K562 (cell line): Measurements from ENCODE around the gene DRD3. TPM values are rescaled to one million over a fixed set of nuclear protein-coding genes. Genes with fewer than 3 reads are reported as not detected.

Source experiments
- ATAC-seq: fragments of 200-7000 bp; cut with Tn5 transposase; 3 replicates; pipeline ENCODE4 v1.9.1; 2020; ENCODE audit warnings: moderate library complexity
- BruUV-seq: library from RNA; stranded (reverse); fragments of 400-500 nt; replicated peaks from 2 replicates; lab custom pipeline; 2021; lab: Mats Ljungman, UMichigan
- CTCF ChIA-PET: fragments of 300-600 bp; formaldehyde crosslinking; extraction: SDS; loops from one replicate; lab custom pipeline; 2021; ENCODE audit warnings: low intra/inter-chr PET ratio; lab: Yijun Ruan, JAX
- POLR2A ChIA-PET: fragments of 300-600, 350-650 bp; sonication (Branson Sonifier 250); formaldehyde crosslinking; extraction: SDS; loops from one replicate; lab custom pipeline; 2021; ENCODE audit warnings: antibody characterized with exemption, inconsistent platforms; lab: Yijun Ruan, JAX
- DNase-seq, 4 experiments: peaks; one replicate each; pipeline versions ENCODE4 v3.0.0 to v3.0.0-alpha.2; 2011 to 2018; ENCODE audit warnings: low spot score in 3 of 4, mixed read lengths in 3 of 4; ENCODE audit errors: extremely low read depth in 1 of 4
- FAIRE-seq: peaks from 2 replicates; lab custom pipeline; 2011; peaks lifted over from hg19 to GRCh38; lab: Jason Lieb, UNC
- H2AFZ ChIP-seq: 2 replicates; pipeline ENCODE4 v1.6.0; 2011; ENCODE audit warnings: low read depth, low read length, control low read depth, inconsistent platforms
- H3K27ac ChIP-seq: fragments of 200-600 bp; 3 replicates; pipeline ENCODE4 v1.8.0; 2011; ENCODE audit warnings: low read depth, mild to moderate bottlenecking, control low read depth, inconsistent platforms, low read length, moderate library complexity, mixed read lengths; ENCODE audit errors: extremely low read depth
- H3K27me3 ChIP-seq, 2 experiments: fragments of 300-600 bp in 1 of 2; 2 replicates in 1 of 2; 3 replicates in 1 of 2; pipeline versions ENCODE4 v1.6.0 to v1.8.0; 2011; ENCODE audit warnings: inconsistent platforms in 2 of 2, low read length in 2 of 2, mild to moderate bottlenecking in 1 of 2, mixed read lengths in 1 of 2, moderate library complexity in 1 of 2; ENCODE audit not compliant: control insufficient read depth in 2 of 2, insufficient read depth in 2 of 2
- H3K36me3 ChIP-seq: fragments of 300-600 bp; 3 replicates; pipeline ENCODE4 v1.8.0; 2011; ENCODE audit warnings: mild to moderate bottlenecking, low read length, inconsistent platforms; ENCODE audit not compliant: control insufficient read depth, insufficient read depth
- H3K4me1 ChIP-seq, 2 experiments: fragments of 200-600 bp in 1 of 2; replicated peaks in 1 of 2; 2 replicates in 1 of 2; 3 replicates in 1 of 2; pipeline versions ENCODE4 v1.5.1 to v1.8.0; 2011; ENCODE audit warnings: inconsistent platforms in 2 of 2, low read length in 2 of 2, mild to moderate bottlenecking in 1 of 2, mixed read lengths in 1 of 2, moderate library complexity in 1 of 2; ENCODE audit not compliant: control insufficient read depth in 2 of 2, insufficient read depth in 2 of 2
- H3K4me2 ChIP-seq: 2 replicates; pipeline ENCODE4 v1.6.1; 2011; ENCODE audit warnings: low read length, control low read depth, inconsistent platforms, mixed read lengths; ENCODE audit not compliant: insufficient read depth
- H3K4me3 ChIP-seq: fragments of 200-600 bp; sonication (generic), shearing (Covaris generic); 2 replicates; pipeline ENCODE4 v1.5.1; 2016; ENCODE audit warnings: control low read depth, inconsistent platforms
- H3K79me2 ChIP-seq: fragments of 200-600 bp; 3 replicates; pipeline ENCODE4 v1.8.0; 2011; ENCODE audit warnings: low read length, inconsistent platforms; ENCODE audit not compliant: control insufficient read depth, insufficient read depth
- H3K9ac ChIP-seq, 2 experiments: 2 replicates each; pipeline versions ENCODE4 v1.6.0 to v1.6.1; 2011; ENCODE audit warnings: low read depth in 2 of 2, low read length in 2 of 2, control low read depth in 1 of 2, inconsistent platforms in 1 of 2, mild to moderate bottlenecking in 1 of 2, mixed read lengths in 1 of 2; ENCODE audit not compliant: insufficient read depth in 1 of 2
- H3K9me1 ChIP-seq: one replicate; pipeline ENCODE4 v1.6.0; 2011; ENCODE audit warnings: inconsistent platforms, mild to moderate bottlenecking, low read length, moderate library complexity; ENCODE audit not compliant: control insufficient read depth, insufficient read depth
- H3K9me3 ChIP-seq: replicated peaks from 2 replicates; pipeline ENCODE4 v1.5.1; 2011; ENCODE audit warnings: low read depth, low read length, inconsistent platforms; ENCODE audit not compliant: control insufficient read depth, insufficient read depth
- H4K20me1 ChIP-seq: replicated peaks from 2 replicates; pipeline ENCODE4 v1.6.1; 2011; ENCODE audit warnings: low read length, inconsistent platforms, mixed read lengths; ENCODE audit not compliant: control insufficient read depth, insufficient read depth
- CCNT2 ChIP-seq: IDR thresholded peaks from 2 replicates; pipeline ENCODE4 v1.6.1; 2011; ENCODE audit warnings: borderline replicate concordance, low read depth, mild to moderate bottlenecking, moderate library complexity, mixed read lengths, low read length; ENCODE audit not compliant: insufficient read length; ENCODE audit errors: extremely low read depth
- CTBP1 ChIP-seq: fragments of 450-650 bp; IDR thresholded peaks from 2 replicates; pipeline ENCODE4 v1.6.1; 2016; ENCODE audit warnings: borderline replicate concordance
- MAZ ChIP-seq, 2 experiments: fragments of 450-650 bp in 1 of 2; sonication (generic) in 1 of 2; formaldehyde crosslinking; IDR thresholded peaks in 1 of 2; conservative IDR thresholded peaks in 1 of 2; 2 replicates each; pipeline versions ENCODE4 v1.4.0 to v1.5.0; 2020; ENCODE audit warnings: mild to moderate bottlenecking in 1 of 2, missing genetic modification reagents in 1 of 2
- MED1 ChIP-seq: sonication (generic); formaldehyde crosslinking; IDR thresholded peaks from 2 replicates; pipeline ENCODE4 v1.8.1; 2023; ENCODE audit warnings: missing genetic modification reagents, borderline replicate concordance
- NCOA4 ChIP-seq: fragments of 450-650 bp; IDR thresholded peaks from 2 replicates; pipeline ENCODE4 v1.6.1; 2018; ENCODE audit warnings: mild to moderate bottlenecking; ENCODE audit not compliant: partially characterized antibody
- NFIC ChIP-seq: fragments of 450-650 bp; IDR thresholded peaks from 2 replicates; pipeline ENCODE4 v1.6.1; 2017; ENCODE audit warnings: mild to moderate bottlenecking, inconsistent platforms
- SP1 ChIP-seq: sonication (generic); formaldehyde crosslinking; IDR thresholded peaks from 2 replicates; pipeline ENCODE4 v1.8.1; 2022; ENCODE audit warnings: mild to moderate bottlenecking, missing genetic modification reagents
- TSC22D4 ChIP-seq: fragments of 450-650 bp; IDR thresholded peaks from 2 replicates; pipeline ENCODE4 v1.6.1; 2016; ENCODE audit warnings: missing genetic modification characterization, missing biosample characterization, control low read depth
- U2AF1 ChIP-seq: fragments of 200-400 bp; formaldehyde crosslinking; optimal IDR thresholded peaks from 2 replicates; pipeline ENCODE3; 2017; ENCODE audit warnings: mild to moderate bottlenecking, low read depth, low read length, moderate library complexity
- ZNF232 ChIP-seq: sonication (generic); formaldehyde crosslinking; IDR thresholded peaks from 2 replicates; pipeline ENCODE4 v1.8.0; 2022; ENCODE audit warnings: mild to moderate bottlenecking, missing genetic modification reagents
- ZNF239 ChIP-seq: fragments of 250-450 bp; sonication (Bioruptor Pico); IDR thresholded peaks from 2 replicates; pipeline ENCODE4 v1.4.0; 2020; ENCODE audit warnings: mild to moderate bottlenecking
- ZNF311 ChIP-seq: fragments of 250-450 bp; sonication (Bioruptor Pico); IDR thresholded peaks from 2 replicates; pipeline ENCODE4 v1.4.0; 2020; ENCODE audit warnings: mild to moderate bottlenecking, moderate library complexity
- ZNF316 ChIP-seq: fragments of 450-650 bp; IDR thresholded peaks from 2 replicates; pipeline ENCODE4 v1.6.1; 2016
- WGBS: fragments of 100-300 bp; shearing (Covaris generic); methylation state at CpG from one replicate; pipeline ENCODE4 v1.1.6; 2016; ENCODE audit warnings: low coverage, mixed read lengths; ENCODE audit not compliant: insufficient coverage; ENCODE audit errors: missing lambda C conversion rate; 5-methylcytosine and 5-hydroxymethylcytosine counted together
- in situ Hi-C: fragments of 300-500 bp; cut with MboI; formaldehyde crosslinking; loops from 4 replicates; pipeline ENCODE4 v1.15.0; 2018; ENCODE audit warnings: inconsistent platforms, mixed read lengths
- intact Hi-C: fragments of 100-400 bp; cut with micrococcal nuclease; formaldehyde crosslinking; loops from 2 replicates; pipeline ENCODE4 v1.14.2; 2022
- polyA plus RNA-seq, 8 experiments: library from polyadenylated mRNA; depleted of rRNA in 4 of 8; stranded (reverse) in 5 of 8; unstranded in 3 of 8; fragments of >200 nt; fragmentation: Nextera tagmentation in 2 of 8; fragmentation: Illumina TruSeq in 1 of 8; extraction: Ambion mirVana in 2 of 8; extraction: Trizol in 1 of 8; gene quantifications; 2 replicates each; pipeline versions ENCODE4 v1.2.1 to v1.2.3, GENCODE V29; 2011 to 2014; ENCODE audit warnings: inconsistent platforms in 1 of 8, missing spikeins in 1 of 8
- total RNA-seq, 7 experiments: library from RNA; depleted of rRNA in 6 of 7; stranded (reverse); fragments of >200 nt in 6 of 7; fragmentation: Illumina TruSeq in 2 of 7; extraction: Trizol in 2 of 7; gene quantifications; 2 replicates each; pipeline versions ENCODE4 v1.2.1 to v1.2.3, GENCODE V29; 2011 to 2021; ENCODE audit warnings: low replicate concordance in 1 of 7
- TF ChIP-seq, protein P1 (sequence below): IDR thresholded peaks from 2 replicates; pipeline ENCODE4 v1.6.1; 2011; ENCODE audit not compliant: insufficient read length; ENCODE audit errors: extremely low read depth
- TF ChIP-seq, protein P2 (sequence below): IDR thresholded peaks from 3 replicates; pipeline ENCODE4 v1.6.1; 2011; ENCODE audit warnings: borderline replicate concordance, mild to moderate bottlenecking, moderate library complexity; ENCODE audit not compliant: insufficient read length; ENCODE audit errors: extremely low read depth
- TF ChIP-seq, protein P3 (sequence below): sonication (generic); formaldehyde crosslinking; IDR thresholded peaks from 2 replicates; pipeline ENCODE4 v1.9.0; 2022; ENCODE audit warnings: mild to moderate bottlenecking, missing genetic modification reagents
- TF ChIP-seq, protein P4 (sequence below): fragments of 200-800 bp; sonication (Bioruptor generic); IDR thresholded peaks from 2 replicates; pipeline ENCODE4 v1.6.1; 2017; ENCODE audit warnings: missing genetic modification characterization, missing compliant biosample characterization

DRD3 gene
- total and polyA plus RNA-seq, 9 of the 15 experiments (the other 6 are each of a cell fraction or from before 2014, with no cell fraction given), result not detected

DNA sequence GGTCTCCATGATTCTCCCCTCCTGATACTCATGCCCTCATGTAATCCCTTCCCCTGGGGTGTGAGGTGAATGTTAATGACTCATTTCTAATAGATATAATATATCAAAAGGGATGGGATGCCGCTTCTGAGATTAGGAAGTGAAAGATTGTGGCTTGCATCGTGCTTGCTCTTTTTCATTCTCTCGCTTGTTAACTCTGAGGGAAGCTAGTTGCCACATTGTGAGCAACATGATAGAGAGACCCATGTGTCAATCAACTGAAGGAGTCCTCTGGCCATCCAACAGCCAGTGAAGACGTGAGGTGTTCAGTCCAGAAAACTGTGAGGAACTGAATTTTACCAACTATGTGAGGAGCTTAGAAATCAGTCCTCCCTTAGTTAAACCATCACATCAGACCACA, 28.9 kb upstream of the DRD3 start:
- FAIRE-seq (no peak), DNase-seq (no peak), ATAC-seq (no peak)
- H4K20me1 ChIP-seq, result no peaks in the 10 kb centered on the region
- H3K27ac ChIP-seq, result no peak overlapping the region
- POLR2A ChIA-PET, result no interaction called here
- H3K4me1 ChIP-seq, result no peaks in the 10 kb centered on the region
- H2AFZ ChIP-seq, result no peak overlapping the region
- in situ Hi-C loops (no loop called here), intact Hi-C loops (no loop called here)
- H3K9me1 ChIP-seq, result no peaks in the 10 kb centered on the region
- CTCF ChIA-PET, result no interaction called here
- no peak overlapping the region for H3K4me2 ChIP-seq
- H3K27me3 ChIP-seq, result no peaks in the 10 kb centered on the region
- BruUV-seq, result no TSS peak
- H3K79me2 ChIP-seq, result no peaks in the 10 kb centered on the region
- H3K4me3 ChIP-seq, result no peak overlapping the region
- no peaks in the 10 kb centered on the region for H3K9me3 ChIP-seq
- TF ChIP-seq ZNF311 (CRISPR knock-in tag), result no peak
- TF ChIP-seq, protein P1, sequence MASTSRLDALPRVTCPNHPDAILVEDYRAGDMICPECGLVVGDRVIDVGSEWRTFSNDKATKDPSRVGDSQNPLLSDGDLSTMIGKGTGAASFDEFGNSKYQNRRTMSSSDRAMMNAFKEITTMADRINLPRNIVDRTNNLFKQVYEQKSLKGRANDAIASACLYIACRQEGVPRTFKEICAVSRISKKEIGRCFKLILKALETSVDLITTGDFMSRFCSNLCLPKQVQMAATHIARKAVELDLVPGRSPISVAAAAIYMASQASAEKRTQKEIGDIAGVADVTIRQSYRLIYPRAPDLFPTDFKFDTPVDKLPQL, result no peak
- TF ChIP-seq CTBP1, result no peak
- TF ChIP-seq, protein P2, sequence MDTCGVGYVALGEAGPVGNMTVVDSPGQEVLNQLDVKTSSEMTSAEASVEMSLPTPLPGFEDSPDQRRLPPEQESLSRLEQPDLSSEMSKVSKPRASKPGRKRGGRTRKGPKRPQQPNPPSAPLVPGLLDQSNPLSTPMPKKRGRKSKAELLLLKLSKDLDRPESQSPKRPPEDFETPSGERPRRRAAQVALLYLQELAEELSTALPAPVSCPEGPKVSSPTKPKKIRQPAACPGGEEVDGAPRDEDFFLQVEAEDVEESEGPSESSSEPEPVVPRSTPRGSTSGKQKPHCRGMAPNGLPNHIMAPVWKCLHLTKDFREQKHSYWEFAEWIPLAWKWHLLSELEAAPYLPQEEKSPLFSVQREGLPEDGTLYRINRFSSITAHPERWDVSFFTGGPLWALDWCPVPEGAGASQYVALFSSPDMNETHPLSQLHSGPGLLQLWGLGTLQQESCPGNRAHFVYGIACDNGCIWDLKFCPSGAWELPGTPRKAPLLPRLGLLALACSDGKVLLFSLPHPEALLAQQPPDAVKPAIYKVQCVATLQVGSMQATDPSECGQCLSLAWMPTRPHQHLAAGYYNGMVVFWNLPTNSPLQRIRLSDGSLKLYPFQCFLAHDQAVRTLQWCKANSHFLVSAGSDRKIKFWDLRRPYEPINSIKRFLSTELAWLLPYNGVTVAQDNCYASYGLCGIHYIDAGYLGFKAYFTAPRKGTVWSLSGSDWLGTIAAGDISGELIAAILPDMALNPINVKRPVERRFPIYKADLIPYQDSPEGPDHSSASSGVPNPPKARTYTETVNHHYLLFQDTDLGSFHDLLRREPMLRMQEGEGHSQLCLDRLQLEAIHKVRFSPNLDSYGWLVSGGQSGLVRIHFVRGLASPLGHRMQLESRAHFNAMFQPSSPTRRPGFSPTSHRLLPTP, result no peak
- TF ChIP-seq ZNF316, result no peak
- TF ChIP-seq TSC22D4 (tag), result no peak
- TF ChIP-seq, protein P3, sequence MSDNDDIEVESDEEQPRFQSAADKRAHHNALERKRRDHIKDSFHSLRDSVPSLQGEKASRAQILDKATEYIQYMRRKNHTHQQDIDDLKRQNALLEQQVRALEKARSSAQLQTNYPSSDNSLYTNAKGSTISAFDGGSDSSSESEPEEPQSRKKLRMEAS, result no peak
- no peak for TF ChIP-seq ZNF239 (CRISPR knock-in tag)
- no peak for TF ChIP-seq SP1
- no peak for TF ChIP-seq NFIC
- no peak for TF ChIP-seq CCNT2
- no peak for TF ChIP-seq ZNF232
- TF ChIP-seq U2AF1, result no peak
- TF ChIP-seq, protein P4, sequence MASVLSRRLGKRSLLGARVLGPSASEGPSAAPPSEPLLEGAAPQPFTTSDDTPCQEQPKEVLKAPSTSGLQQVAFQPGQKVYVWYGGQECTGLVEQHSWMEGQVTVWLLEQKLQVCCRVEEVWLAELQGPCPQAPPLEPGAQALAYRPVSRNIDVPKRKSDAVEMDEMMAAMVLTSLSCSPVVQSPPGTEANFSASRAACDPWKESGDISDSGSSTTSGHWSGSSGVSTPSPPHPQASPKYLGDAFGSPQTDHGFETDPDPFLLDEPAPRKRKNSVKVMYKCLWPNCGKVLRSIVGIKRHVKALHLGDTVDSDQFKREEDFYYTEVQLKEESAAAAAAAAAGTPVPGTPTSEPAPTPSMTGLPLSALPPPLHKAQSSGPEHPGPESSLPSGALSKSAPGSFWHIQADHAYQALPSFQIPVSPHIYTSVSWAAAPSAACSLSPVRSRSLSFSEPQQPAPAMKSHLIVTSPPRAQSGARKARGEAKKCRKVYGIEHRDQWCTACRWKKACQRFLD (CRISPR knock-in tag), result no peak
- TF ChIP-seq NCOA4, result no peak
- no peak for TF ChIP-seq MAZ (CRISPR knock-in tag; conservative IDR thresholded peaks at IDR 0.05 in 1 of 2, IDR thresholded peaks at IDR 0.05 in 1 of 2)
- TF ChIP-seq MED1 (CRISPR knock-in tag), result no peak
- H3K36me3 ChIP-seq, result no peaks in the 10 kb centered on the region
- no peak overlapping the region for H3K9ac ChIP-seq
- WGBS, result 0% methylated on average over 4 of the region's 4 CpGs
